ENCODE measurements around the gene PKLR.

The PKLR gene

DNA sequence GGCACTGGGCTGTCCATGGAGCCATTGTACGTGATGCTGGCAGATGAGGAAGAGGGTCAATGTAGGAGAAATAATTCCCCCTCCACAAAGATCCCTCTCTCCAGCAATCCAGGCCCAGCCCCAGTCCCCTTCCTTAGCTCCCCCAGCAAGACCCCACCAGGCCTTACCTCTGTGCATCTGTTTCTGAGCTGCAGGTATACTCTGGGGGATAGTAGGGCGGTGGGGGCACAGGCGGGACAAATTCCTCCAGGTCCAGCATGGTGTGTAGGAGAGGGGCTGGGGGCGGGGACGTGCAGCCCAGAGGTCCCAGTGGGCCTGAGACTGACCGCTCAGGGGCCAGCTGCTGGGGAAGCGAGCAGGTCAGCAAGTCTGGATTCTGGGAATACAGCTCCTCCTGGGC is 49.7 kb downstream of the PKLR start:
- DNase-seq (ENCODE audit: low read depth in 1 of 2, low spot score in 1 of 2), result no peak
- no peak for TF ChIP-seq GABPA (IDR thresholded peaks at IDR 0.05; ENCODE audit: low read depth)
- no peak for TF ChIP-seq SPI1 (IDR thresholded peaks at IDR 0.05; ENCODE audit: borderline replicate concordance, low read depth)
- TF ChIP-seq POLR2AphosphoS5 (IDR thresholded peaks at IDR 0.05; ENCODE audit: low read depth), result no peak
- TF ChIP-seq, protein P1, sequence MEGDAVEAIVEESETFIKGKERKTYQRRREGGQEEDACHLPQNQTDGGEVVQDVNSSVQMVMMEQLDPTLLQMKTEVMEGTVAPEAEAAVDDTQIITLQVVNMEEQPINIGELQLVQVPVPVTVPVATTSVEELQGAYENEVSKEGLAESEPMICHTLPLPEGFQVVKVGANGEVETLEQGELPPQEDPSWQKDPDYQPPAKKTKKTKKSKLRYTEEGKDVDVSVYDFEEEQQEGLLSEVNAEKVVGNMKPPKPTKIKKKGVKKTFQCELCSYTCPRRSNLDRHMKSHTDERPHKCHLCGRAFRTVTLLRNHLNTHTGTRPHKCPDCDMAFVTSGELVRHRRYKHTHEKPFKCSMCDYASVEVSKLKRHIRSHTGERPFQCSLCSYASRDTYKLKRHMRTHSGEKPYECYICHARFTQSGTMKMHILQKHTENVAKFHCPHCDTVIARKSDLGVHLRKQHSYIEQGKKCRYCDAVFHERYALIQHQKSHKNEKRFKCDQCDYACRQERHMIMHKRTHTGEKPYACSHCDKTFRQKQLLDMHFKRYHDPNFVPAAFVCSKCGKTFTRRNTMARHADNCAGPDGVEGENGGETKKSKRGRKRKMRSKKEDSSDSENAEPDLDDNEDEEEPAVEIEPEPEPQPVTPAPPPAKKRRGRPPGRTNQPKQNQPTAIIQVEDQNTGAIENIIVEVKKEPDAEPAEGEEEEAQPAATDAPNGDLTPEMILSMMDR (IDR thresholded peaks at IDR 0.05; ENCODE audit: insufficient read depth, low read length), result no peak
- TF ChIP-seq, protein P2, sequence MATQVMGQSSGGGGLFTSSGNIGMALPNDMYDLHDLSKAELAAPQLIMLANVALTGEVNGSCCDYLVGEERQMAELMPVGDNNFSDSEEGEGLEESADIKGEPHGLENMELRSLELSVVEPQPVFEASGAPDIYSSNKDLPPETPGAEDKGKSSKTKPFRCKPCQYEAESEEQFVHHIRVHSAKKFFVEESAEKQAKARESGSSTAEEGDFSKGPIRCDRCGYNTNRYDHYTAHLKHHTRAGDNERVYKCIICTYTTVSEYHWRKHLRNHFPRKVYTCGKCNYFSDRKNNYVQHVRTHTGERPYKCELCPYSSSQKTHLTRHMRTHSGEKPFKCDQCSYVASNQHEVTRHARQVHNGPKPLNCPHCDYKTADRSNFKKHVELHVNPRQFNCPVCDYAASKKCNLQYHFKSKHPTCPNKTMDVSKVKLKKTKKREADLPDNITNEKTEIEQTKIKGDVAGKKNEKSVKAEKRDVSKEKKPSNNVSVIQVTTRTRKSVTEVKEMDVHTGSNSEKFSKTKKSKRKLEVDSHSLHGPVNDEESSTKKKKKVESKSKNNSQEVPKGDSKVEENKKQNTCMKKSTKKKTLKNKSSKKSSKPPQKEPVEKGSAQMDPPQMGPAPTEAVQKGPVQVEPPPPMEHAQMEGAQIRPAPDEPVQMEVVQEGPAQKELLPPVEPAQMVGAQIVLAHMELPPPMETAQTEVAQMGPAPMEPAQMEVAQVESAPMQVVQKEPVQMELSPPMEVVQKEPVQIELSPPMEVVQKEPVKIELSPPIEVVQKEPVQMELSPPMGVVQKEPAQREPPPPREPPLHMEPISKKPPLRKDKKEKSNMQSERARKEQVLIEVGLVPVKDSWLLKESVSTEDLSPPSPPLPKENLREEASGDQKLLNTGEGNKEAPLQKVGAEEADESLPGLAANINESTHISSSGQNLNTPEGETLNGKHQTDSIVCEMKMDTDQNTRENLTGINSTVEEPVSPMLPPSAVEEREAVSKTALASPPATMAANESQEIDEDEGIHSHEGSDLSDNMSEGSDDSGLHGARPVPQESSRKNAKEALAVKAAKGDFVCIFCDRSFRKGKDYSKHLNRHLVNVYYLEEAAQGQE (IDR thresholded peaks at IDR 0.05; ENCODE audit: insufficient replicate concordance, low read depth), result no peak
- no peak overlapping the region for H3K4me3 ChIP-seq (replicated peaks; ENCODE audit: insufficient read depth, low read length)
- H3K27me3 ChIP-seq (ENCODE audit: insufficient read depth, poor library complexity, severe bottlenecking), result no peaks in the 10 kb centered on the region
- H3K27ac ChIP-seq (replicated peaks), result no peak overlapping the region

DNA sequence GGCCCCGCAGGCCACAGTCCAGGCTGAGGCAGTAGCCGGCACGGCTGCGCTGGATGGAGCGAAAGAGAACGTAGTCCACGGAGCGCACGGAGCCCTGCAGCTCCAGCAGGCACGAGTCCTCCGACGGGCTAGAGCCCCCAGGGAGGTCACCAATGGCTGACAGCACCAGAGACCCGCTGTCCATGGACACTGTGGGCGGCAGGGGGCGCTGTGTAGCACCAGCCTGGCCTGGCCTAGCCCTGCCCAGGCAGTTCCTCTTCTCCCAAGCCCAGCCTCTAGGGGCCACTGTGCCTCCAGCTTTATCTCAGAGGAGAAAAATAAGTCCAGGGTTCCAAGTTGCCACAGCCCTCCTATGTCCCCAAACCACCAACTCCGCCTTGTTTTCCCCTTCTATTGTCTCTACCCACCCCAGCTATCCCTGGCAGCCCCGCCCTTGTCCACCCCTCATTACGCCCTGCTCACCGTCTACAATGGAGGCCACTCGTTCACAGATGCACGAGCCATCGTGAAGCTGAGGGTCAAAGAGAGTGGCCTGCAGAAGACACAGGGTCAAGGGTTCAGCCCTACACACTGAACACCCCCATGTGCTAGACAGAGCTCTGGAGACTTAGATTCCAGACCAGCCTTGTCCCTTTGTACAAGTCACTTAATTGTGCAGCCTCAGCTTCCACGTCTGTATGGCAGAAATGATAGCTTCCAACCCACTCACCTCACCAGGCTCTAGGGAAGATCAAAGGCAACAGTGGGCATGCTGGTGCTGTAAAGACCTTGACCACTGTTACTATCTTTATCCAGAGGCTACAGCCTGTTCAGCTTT is 50.4 kb downstream of the PKLR start:
- peak overlapping the region; percentile 62 for H3K27ac ChIP-seq (replicated peaks)
- TF ChIP-seq, protein P2 (IDR thresholded peaks at IDR 0.05; ENCODE audit: insufficient replicate concordance, low read depth), result no peak
- peak; percentile 98 for TF ChIP-seq SPI1 (IDR thresholded peaks at IDR 0.05; ENCODE audit: borderline replicate concordance, low read depth)
- TF ChIP-seq, protein P1 (IDR thresholded peaks at IDR 0.05; ENCODE audit: insufficient read depth, low read length), result peak; percentile 100
- no peaks in the 10 kb centered on the region for H3K27me3 ChIP-seq (ENCODE audit: insufficient read depth, poor library complexity, severe bottlenecking)
- DNase-seq (ENCODE audit: low read depth in 1 of 2, low spot score in 1 of 2), result peak; percentile 83 to 96
- peak overlapping the region; percentile 47 for H3K4me3 ChIP-seq (replicated peaks; ENCODE audit: insufficient read depth, low read length)

DNA sequence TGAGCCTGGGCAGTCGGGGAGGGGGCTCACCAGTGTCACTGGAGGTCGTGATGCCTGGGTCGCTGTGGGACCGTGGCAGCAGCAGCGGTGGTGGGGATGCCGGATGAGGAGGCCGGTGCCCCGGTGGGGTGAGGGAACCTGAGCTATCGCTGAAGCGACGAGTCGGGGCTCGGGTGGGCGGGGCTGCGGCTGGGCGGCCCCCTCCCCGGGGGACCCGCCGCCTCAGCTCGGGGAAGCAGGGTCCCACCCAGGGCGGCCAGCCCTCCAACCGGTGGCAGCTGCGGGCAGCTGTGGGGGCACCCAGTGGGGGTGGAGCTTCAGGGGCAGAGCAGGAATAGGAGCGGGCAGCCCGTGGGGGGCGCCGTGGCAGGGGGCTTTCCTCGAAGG is 51.0 kb downstream of the PKLR start:
- Histone ChIP-seq H3K27ac (replicated peaks) (peak overlapping the region; percentile 62), H3K4me3 (replicated peaks; ENCODE audit: insufficient read depth, low read length) (peak overlapping the region; percentile 47)

More for the DNA sequence above, 51.0 kb downstream of the PKLR start:
- no peak for DNase-seq (ENCODE audit: low read depth in 1 of 2, low spot score in 1 of 2)
- TF ChIP-seq, protein P1 (IDR thresholded peaks at IDR 0.05; ENCODE audit: insufficient read depth, low read length), result no peak
- no peaks in the 10 kb centered on the region for H3K27me3 ChIP-seq (ENCODE audit: insufficient read depth, poor library complexity, severe bottlenecking)
